GM18520 (cell line): ENCODE measurements around the gene SMOC1.

Source experiments
- ATAC-seq: cut with Tn5 transposase; IDR thresholded peaks from one replicate; pipeline ENCODE4 v1.9.1; 2021; ENCODE audit not compliant: unreplicated experiment

The SMOC1 gene

GRCh38 chr14:70032016-70032415 is 152.8 kb downstream of the SMOC1 start:
- no peak for ATAC-seq

DNA sequence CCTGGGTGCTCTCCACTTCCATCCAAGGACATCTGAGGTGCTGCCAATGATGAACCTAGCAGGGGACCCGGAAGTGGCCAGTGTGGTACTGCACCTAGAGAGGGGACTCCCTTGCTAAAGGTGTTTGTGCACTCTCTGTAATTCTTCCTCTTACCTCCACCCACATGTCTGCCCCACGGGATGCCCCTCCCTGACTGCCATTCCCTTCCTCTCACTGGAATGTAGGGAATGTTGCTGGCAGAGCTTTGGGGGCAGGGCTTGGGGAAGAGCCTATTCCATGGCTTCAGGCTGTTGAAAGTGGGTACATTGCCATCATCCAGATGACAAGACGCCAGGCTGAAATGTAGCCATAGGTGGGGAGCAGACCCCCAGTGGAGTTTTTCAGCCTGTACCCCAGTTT is 153.2 kb downstream of the SMOC1 start:
- ATAC-seq: no peak

DNA sequence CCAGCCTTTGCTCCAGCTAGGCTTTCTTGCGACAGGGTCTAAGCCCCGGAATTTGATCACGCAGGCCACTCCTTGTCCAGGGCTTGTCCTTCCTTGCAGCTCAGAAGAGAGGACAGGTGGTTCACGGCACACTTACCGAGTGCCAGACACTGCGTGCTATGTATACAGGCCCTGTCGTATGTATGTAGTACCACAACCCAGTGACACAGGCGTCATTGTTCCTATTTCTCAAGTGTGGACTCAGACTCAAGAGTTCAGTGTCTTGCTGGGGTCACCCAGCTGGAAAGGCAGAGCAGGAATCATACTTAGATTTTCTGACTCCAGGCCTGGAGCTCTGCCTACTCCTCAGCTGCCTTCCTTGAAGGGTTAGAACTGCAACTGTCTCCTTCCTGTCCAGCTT is 153.9 kb downstream of the SMOC1 start:
- no peak for ATAC-seq

DNA sequence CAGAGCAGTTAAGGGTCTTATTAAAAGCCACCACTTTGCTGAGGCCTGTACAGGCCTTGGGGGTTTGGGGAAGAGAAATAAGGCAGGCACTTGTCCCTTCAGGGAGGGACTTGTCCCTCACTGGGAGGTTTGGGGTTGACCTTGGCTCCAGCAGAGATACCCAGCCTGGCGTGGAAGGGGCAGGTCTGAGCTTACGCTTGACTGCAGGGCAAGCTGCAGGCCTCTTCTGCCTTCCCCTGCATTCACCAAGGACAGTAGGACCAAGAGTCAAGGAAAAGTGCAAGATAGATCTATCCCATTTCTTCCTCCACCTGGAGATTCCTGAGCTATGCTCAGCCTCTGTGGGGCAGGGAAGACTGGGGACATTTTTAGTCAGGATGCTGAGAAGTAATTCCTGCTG is 154.3 kb downstream of the SMOC1 start:
- no peak for ATAC-seq

DNA sequence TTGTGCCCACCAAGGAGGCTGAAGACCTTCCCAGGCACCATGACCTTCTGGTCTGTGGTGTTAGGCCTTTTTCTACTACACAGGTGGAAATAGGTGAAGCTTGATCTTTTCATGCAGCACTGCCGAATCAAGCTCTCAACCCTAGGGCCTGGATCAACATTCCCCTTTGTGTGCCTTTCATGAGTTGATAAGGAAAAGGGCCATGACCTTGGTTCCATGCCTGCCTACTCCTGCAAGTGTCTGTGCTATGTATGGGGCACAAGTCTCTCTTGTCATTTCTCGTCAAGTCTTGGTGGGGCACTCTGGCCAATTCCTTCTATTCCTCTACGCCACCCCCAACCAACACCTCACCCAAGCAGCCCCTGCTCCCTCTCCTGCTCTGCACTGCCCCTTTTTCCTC is 155.0 kb downstream of the SMOC1 start:
- no peak for ATAC-seq

DNA sequence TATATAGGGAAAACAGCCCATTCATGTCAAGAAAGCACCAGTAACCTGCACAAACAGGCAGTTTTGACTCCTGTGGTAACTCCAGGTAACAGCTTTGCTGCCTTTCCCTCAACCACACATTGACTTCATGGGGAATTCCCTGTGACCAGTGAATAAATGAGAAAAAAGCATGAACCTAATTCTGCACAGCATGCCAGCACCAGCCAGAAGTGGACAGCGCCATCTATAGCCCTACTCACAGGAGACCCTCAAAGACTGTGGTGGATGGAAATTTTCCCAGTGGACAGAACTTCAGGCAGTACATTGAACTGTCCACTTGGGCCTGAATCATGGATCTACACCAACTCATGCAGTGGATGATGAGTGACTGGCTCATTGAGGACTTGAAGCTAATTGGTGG is 157.4 kb downstream of the SMOC1 start:
- no peak for ATAC-seq

- ATAC-seq: no peak
Measured at GRCh38 chr14:70043001-70043400, 163.8 kb downstream of the SMOC1 start.

GRCh38 chr14:70045310-70045709 is 166.1 kb downstream of the SMOC1 start:
- no peak for ATAC-seq

DNA sequence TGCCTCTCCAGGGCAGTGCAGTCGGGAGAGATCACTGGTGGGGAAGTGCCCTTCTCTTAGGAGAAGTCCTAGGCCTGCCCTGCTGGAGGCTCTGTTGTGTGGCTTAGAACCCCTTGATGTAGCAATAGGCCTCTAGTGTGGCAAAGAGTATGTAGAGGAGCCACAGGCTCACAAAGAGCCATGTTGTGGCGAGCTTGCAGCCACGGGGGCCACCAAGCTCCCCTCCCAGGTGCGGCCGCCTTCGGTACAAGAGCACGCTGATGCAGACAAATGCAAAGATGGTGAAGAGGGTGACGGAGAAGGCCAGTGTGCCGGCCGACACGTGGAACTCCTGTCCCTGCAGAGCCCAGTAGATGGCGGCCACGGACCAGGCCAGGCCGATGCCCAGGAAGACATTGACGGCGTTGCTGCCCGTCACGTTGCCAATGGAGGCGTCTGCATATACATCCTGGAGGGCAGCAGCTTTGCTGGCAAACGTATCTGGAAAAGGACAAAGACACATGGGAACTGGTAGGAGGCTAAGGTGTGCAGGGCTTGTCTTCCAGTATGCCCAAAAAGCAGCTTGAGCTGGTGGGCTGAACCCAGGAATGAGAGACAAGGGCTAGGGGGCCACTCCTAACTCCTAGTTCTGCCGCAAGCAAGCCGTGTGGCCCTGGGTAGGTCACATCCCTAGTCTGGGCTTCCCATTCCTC is 166.8 kb downstream of the SMOC1 start:
- ATAC-seq: no peak

- no peak for ATAC-seq
Measured at GRCh38 chr14:70047598-70048312, 168.5 kb downstream of the SMOC1 start.

- no peak for ATAC-seq
Measured at GRCh38 chr14:70048313-70048654, 169.1 kb downstream of the SMOC1 start.

- ATAC-seq: no peak
Measured at GRCh38 chr14:70049605-70050004, 170.4 kb downstream of the SMOC1 start.

- ATAC-seq: no peak
Measured at GRCh38 chr14:70050136-70050535, 170.9 kb downstream of the SMOC1 start.

- no peak for ATAC-seq
Measured at GRCh38 chr14:70052990-70053389, 173.8 kb downstream of the SMOC1 start.

DNA sequence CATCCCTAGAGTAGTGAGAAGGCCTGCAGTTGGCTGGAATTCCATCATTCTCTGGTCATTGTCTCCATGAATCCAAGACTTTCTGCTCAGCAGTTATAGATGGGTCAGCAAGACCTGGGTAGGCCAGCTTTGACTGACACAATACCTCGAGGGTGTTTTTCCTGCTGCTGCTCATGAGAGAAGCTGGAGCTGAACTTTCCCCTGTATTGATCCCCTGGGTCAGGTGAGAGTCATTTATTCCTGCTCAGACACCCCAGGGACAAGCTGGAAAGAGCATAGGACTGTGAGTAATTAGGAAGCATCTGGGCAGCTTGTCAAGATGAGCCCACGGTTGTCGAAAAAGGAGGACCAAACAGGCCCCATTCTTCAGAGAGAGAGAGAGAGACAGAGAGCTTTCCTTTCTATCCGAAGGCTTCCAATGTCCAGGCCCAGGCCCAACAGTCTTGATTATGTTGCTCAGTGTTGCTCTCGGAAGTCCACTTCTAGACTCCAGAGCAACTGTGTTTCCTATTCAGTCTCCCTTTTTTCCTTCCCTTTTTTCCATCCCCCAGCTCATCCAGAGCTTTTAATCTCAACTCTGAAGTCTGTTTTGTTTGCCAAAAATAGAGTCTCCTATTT is 178.4 kb downstream of the SMOC1 start:
- no peak for ATAC-seq

DNA sequence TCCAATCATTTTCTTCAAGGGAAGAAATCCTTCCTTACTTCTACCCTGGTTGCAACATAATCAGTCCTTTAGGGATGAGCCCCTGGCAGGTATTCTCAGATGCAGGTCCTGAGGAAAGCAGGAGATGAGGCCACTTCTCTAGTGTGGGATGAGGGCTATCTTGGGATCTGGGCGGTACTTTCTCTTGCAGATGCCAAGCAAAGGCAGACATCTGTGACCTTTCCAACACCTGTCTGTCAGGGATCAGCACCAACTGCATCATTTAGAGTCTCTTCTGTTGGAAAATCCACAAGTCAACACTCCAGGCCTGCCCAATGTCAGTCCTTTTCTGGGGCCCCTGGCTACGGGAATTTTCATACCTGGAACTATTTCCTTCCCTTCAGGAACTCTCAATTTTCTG is 180.3 kb downstream of the SMOC1 start:
- no peak for ATAC-seq

- no peak for ATAC-seq
Measured at GRCh38 chr14:70061108-70061507, 181.9 kb downstream of the SMOC1 start.

DNA sequence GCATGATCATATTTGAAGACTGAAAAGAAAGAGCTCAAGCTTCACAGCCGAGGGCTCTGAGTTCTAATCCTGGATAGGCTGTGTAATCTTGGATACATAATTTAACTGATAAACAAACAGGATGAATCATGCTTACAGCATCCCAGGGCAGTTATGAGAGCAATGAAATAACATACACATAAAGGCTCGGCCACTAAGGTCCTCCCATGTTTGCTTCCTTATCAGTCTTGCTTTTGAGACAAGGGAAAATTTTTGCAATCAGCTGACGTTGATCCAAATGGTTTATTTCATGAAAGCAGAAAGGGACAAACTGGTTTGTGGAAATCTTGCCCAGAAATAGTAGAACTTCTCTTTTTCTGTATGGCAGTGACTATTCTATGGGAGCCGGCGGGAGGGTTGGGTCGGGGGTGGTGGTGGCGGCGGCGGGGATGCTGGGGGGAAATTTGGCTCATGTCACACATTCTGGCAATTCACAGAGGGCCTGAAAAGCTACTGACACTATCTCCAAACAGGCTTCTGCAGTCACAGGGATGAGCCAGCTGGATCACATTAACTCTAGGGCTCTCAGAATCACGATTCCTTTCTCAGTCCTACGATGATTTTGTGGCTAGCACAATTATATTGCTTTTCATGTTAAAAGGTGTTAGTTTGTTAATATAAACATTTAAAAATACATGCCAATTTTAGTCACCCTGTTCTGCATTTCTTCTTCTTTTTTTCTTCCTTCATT is 185.1 kb downstream of the SMOC1 start:
- ATAC-seq: no peak

DNA sequence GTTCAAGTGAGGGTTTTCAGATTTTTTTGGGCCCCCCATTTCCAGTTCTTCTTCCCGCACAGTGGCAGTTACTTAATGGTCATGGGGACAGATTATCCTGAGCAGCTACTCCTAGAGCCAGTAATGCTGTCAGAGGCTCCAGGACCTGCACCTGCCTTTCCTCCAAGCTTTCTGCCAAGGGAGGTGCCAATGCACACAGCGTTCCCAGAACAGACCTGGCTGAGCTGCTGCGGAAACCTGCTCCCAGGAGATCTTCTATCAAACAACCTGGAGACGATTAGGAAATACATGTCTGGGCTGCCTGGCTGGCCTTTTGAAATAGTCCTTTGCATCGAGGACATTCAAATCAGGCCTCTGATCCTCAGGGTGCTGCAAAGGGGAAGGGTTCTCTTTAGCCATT is 188.6 kb downstream of the SMOC1 start:
- ATAC-seq: no peak

DNA sequence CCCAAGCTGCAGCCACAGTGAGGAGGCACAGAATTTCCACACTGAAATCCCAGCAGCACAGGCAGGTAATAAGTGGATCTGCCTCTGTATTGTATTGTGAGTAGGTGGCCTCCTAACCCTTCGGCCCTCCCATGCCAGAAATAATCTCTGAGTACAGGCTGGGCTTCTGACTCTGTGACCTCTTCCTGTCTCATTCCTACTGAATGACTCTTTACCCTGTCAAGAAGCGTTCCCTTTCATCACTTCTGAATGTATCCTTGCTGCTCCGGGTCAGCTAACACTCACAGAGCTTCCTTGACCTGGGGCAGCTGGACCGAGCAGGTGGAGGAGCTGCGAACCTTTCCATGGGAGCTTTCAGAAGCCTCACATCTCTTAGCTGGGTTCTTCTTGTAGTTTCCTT is 190.0 kb downstream of the SMOC1 start:
- ATAC-seq: no peak

DNA sequence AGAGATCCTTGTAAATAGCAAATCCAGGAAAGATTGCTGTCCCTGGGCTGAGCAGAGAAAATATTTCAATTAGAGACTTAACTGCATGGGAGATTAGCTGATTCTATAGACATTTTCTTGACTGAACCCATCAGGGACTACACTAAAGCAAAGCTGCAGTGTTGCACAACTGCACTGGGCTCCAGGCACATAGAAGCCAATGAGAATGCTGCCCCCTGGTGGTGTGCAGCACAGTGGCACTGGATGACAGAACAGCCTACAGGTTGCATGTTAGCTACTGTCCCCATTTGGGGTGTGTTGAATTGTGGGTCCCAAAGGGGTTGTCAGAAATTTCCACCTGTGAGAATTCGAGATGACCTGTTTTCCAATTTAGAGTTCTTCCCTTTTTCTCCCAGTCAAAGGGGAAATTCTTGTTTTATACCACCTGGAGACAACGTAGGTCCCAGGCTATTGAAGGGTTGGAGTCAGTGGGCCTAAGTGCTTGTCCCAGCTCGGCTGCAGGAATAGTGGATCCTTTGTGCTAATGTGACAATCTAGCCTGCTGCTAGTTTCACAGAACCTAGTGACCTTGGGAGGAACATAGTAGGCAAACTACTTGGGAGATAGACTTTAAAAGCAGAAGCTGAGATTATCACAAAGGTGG is 194.8 kb downstream of the SMOC1 start:
- ATAC-seq: no peak
